Inflammatory macrophage treated with lipopolysaccharide for 1 hour (primary cell): ENCODE measurements around the gene ARTN.

Source experiments
- DNase-seq, 2 donors: peaks; one replicate each; pipeline ENCODE4 v3.0.0-alpha.2; 2020 to 2022

ARTN gene

DNA sequence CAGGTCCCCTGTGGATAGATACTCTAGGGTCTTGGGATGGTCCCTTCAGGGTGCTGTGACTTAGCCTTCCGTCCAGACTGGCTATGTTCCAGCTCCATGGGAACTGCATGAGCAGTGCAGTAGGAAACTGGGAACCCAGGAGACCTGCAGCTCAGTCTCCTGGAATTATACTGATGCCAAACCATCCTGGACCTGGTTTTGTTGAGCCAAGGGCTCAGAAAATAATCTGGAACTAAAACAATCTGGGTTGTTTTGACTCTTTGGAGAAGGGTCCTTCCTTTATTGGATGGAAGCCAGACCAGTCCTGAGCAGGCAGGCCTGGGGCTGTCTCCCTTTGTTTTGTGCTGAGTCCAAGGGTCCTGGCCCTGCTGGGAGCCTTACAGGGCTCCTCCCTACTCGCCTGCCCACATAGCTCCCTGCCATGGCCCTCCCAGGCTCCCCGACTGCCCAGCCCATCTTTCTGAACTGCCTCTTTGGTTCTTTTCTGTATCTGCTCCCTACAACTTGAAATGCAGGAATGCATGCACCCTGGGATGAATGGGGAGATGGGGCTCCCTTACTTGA, 14.4 kb downstream of the ARTN start:
- no peak for DNase-seq

DNA sequence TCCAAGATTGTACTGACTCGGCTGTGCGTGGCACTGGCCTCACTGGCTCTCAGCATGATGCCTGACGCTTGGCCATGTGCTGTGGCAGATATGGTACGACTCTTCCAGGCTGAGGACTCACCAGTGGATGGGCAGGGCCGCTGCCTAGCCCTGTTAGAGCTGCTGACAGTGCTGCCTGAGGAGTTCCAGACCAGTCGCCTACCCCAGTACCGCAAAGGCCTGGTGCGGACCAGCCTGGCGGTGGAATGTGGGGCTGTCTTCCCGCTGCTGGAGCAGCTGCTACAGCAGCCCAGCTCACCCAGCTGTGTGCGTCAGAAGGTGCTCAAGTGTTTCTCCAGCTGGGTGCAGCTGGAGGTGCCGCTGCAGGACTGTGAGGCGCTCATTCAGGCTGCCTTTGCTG, 16.1 kb downstream of the ARTN start:
- no peak for DNase-seq

DNA sequence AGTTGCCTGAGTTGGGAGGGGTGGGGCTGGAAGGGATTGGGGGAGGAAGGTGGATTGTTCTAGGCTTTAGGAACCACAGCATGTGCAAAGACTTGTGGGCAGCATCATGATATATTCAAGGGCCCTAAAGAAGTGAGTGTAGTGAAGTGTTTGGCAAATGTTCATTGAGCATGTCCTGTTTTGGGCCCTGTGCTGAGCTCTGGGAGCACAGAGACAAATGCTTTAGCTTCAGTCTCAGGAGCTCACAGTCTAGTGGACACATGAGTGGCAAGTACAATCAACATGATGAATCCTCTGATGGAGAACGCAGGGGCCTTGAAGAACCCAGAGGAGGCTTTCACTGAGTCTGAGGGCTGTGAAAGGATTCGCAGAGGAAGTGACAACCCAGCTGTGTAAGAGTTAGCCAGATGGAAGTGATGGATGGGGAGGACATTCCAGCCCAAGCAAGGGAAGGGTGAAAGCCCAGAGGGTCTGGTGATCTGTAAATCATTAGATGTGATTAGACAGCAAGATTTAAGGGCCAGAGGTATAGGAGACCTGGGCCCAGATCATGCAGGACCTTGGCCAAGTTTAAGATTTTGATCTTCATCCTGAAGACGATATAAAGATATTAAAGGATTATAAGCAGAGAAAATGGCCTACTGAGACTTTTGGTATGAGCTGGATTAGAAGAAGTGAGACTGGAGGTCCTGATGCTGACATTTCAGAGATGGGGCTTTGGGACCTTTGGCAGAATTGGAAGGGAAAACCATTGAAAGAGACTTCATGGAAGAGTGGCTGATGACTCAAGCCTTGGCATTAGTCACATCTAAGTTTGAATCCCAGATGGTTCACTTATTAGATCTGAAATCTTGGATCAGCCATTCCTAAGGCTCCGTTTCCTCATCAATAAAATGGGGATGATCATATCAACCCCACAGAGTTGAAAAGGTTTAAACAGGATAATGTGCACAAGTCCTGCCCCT, 17.7 kb downstream of the ARTN start:
- DNase-seq, result no peak

DNA sequence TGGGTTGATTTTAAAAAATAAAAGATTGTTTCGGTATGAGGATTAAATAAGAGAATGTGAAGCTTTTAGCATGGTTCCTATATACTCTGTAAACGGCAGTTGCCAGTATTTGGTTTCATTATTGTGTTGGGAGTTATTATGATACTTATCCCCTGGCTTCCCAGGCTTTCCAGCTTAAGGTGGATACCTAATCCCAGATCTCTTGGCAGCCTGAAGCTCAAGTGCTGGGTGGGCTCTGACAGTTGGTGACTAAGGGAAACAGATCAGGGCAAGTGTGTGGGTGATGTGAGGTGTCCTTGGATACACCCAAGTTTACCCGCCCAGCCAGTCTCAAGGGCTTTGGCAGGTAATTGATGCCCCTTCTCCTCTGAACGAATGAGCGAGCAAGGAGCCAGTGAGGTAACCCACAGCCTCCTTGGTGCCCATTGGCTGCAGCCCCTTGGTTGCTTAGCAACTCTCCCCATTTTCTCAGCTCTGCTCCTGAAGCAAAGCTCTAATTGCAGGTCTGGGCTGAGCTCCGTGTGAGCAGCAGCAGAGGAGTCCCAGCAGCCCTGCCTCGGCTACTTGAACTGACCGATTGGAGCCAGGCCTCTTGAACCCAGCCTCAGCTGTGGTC, 19.2 kb downstream of the ARTN start:
- no peak for DNase-seq

DNA sequence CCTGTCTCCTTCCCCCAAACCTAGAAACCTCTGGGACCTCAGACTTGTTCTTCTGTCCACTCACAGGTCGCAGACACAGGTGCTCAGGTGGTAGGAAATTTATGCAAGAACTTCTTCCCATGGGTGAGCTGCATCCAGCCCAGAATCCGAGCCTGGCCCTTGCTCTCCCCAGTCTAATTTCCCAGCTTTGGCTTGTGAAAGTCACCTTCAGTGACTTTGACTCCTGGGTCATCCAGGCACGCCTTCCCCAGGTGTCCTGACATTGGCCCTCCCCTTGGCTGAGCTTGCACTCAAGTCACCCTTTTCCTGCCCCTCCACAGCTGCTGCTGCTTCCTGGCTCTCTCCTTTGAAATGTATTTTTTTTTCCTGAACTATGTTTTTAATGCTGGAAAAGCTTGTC, 19.8 kb downstream of the ARTN start:
- no peak for DNase-seq

DNA sequence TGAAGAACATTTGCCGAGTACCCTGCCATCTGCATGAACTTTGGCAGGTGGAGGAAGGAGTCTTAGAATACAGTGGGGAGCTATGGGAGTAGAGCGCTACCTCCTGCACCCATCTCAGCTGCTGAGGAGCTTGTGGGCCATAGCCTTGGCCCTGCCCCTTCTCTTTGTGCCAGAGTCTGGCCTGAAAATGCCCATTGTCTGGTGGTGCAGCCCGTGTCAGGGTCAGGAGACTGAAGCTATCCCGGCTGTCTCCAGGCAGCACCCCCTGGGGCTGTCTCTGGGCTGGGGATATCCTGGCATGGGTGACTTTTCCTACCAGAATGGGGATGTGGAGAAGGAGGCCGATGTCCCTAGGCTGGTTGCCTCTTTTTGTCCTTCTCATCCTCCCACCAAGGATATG, 20.4 kb downstream of the ARTN start:
- DNase-seq, result no peak

DNA sequence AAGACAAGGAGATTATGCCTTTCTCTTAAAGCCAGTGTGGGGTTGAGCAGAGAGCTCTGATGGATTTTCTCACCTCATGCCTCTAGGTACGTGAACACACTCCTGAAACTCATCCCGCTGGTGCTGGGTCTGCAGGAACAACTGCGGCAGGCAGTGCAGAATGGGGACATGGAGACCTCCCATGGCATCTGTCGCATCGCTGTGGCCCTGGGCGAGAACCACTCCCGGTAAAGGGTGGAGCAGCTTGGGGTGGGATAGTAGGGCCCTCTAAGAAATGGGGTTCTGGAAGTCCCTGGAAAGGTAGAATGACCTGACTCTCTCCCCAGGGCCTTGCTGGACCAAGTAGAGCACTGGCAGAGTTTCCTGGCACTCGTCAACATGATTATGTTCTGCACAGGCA, 22.6 kb downstream of the ARTN start:
- no peak for DNase-seq

DNA sequence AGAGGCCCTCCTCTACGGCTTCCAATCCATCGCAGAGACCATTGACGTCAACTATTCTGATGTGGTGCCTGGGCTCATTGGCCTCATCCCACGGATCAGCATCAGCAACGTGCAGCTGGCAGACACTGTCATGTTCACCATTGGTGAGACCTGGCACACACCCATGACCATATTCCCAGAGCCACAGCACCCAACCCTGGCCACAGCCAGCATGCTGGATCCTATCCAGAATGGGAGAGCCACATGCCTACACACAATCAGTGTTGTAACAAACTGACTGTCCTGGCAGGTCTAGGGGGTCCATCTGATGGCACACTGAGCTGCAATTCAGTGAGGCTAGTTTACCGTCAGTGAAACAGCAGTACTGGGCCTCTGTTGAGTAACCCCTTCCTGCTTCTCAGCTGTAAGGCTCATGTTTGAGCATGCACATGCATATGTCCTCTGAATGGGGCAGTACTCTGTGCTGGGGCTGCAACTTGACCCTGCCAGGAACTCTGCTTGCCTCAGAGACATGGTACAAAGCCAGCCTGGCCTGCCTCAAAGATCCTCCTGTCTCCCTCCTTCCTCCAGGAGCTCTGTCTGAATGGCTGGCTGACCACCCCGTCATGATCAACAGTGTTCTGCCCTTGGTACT, 23.9 kb downstream of the ARTN start:
- DNase-seq, result no peak

DNA sequence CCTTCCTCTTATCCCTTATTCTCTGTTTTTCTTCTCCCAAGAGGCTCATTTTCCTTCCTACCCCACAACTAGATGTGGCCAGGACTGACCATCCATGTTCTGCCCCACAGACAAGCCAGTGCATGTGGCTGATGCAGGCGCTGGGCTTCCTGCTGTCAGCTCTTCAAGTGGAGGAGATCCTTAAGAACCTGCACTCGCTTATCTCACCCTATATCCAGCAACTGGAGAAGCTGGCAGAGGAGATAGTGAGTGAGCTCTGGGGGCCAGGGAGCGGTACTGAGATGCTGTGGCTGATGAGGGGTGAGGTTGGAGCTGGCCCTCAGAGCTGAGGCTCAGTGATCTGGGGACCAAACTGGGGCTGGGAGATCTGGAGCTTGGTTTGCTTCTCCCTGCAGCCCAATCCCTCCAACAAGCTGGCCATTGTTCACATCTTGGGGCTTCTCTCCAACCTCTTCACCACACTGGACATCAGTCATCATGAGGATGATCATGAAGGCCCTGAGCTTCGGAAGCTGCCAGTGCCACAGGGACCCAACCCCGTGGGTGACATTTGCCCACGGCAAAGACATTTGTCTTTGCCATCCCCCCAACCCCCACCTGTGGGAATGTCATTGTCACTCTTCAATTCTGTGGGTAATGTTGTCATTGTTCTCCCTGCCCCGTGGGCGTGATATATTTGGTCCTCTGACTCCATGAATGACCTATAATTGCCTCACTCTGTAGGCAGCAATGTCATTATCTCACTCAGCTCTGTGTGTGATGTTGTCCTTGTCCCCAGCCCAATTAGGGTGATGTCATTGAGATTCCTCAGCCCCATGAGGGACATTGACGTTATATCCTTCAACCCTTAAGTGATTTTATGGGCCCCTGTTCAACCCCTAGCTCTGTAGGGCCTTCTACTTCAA, 25.0 kb downstream of the ARTN start:
- no peak for DNase-seq

DNA sequence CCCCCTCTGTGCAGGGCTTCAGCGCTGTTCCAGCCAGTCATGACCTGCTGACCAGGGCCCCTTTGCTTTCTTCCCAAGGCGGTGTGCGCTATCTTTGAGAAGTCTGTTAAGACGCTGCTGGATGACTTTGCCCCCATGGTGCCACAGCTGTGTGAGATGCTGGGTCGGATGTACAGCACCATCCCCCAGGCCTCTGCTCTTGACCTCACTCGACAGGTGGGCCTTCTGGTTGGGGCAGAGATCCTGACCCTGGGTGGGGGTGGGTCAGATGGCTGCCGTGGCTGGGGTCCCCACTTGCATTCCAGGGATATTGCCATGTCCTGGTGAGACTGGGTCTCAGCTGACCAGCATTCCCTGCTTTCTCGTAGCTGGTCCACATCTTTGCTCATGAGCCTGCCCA, 27.2 kb downstream of the ARTN start:
- DNase-seq, result no peak

DNA sequence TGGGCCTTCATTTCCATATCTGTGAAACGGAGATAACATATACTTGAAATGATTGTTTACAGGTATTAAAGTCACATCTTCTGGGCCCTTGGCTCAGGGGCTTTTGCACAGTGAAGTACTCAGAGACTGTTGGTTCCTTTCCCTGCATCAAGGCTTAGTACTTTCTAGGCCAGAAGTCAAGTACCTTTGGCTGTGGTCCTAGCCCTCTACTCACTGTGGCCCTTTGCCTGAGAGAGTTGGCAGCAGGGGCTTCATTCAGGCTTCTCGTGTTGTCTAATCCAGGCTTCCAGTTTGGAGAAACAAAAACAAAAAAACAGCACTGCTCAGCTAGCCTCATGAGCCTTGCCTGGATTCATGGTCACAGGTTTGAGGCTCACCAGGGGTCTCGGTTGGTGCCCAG, 28.1 kb downstream of the ARTN start:
- no peak for DNase-seq

DNA sequence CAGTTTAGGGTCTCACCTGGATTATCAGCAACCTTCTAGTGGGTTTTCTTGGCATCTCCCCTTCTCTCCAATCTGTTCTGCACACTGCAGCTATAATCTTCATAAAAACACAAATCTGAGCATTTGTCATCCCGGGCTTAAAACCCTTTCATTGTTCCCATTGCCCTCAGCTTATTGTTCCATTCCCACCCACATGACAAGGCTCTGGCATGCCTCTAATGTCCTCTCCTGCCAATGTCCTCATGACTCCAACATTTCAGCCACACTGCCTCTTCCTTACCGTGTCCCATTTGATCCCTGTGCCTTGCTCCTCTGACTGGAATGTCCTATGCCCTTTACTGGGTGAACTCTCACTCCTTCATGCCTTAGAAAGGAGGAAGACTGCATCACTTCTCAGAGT, 28.7 kb downstream of the ARTN start:
- DNase-seq, result no peak

DNA sequence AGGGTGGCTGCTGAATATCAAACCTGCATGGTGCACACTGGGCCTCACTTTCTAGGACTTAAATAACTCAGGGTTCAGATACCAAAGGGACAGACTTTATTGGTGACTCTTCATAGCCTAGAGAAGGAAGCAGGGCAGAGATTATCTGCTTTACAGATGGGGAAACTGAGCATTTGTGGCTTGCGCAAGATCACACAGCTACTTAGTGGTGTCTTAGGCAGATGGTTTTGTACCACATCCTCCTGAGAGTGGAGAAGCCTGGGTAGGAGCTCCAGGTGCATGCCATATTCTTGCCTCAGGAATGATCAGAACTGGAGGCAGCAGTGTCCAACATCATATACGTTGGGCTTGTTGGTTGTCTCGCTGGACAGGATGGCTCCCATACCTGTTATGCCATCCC, 29.4 kb downstream of the ARTN start:
- DNase-seq, result no peak

DNA sequence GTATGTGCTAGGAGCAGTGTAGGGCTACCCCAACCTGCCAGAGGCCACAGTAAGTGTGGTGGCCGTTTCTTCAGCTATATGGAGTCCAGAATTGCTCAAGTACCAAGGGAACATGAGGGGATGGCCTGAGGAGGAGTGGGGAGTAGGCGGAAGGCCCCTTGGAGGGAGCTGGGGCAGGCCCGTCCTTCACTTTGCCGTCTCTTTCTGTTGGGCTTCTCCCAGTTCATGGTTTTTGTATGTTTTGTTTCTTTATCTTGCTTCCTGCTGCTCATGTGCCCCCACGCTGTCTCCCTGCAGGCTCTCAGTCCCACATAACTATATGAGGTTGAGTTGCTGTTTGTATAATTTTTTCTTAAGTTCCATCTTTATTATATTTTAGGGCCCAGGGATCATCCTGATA, 30.3 kb downstream of the ARTN start:
- no peak for DNase-seq

DNA sequence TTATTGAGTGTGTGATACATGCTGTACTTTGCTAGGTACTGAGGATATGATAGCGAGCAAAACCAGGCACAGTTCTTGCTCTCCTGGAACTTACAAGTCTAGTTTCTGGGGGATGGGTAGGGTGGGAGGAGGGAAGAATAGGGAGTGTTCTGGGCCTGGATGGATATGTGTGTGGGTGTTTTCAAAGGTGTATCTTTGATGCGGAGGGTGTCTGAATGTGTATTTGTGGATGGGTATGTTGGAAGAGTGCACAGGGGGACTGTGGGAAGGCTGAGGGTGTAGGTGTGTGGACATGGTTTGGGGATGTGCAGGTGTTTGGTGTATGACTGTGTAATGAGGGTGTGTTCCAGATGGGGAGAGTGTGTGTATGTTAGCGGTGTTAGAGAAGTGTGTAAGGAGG, 31.7 kb downstream of the ARTN start:
- DNase-seq, result no peak

DNA sequence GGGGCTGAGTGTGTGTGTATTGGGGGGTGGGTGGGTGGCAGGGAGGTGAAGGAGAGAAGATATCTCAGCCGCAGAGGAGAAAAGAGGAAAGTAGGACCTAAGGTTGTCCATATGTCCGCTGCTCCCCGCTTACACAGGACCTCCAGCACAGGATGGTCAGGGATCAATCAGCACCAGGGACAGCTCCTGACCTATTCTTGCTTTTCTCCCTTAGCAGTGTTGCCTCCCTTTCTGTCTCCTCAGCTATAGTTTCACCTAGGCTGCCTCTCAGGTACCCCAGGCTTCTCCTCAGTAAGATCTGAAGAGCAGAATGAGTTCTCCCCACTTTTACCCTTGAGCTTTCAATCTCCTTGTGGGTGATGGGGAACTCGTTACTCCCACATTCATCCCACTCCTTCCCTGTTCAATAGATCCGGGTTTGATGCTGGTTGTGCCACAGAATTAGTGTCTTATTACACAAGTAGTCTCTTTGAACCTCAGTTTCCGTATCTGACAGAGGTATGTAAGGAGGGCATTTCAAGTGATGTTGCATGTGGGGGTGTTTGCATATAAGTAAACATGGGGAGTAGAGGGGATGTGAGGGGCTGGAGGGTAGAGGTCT, 34.8 kb downstream of the ARTN start:
- DNase-seq, result peak in 1 of 2 donors; percentile 38

DNA sequence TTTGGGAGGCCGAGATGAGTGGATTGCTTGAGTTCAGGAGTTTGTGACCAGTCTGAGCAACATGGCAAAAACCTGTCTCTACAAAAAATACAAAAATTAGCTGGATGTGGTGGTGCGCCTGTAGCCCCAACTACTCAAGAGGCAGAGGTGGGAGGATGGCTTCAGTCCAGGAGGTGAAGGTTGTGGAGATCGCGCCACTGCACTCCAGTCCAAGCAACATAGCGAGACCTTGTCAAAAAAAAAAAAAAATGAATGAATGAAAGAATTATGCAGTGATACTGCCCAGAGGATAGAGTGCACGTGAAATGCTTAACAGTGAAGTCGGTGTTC, 35.8 kb downstream of the ARTN start:
- DNase-seq, result no peak

DNA sequence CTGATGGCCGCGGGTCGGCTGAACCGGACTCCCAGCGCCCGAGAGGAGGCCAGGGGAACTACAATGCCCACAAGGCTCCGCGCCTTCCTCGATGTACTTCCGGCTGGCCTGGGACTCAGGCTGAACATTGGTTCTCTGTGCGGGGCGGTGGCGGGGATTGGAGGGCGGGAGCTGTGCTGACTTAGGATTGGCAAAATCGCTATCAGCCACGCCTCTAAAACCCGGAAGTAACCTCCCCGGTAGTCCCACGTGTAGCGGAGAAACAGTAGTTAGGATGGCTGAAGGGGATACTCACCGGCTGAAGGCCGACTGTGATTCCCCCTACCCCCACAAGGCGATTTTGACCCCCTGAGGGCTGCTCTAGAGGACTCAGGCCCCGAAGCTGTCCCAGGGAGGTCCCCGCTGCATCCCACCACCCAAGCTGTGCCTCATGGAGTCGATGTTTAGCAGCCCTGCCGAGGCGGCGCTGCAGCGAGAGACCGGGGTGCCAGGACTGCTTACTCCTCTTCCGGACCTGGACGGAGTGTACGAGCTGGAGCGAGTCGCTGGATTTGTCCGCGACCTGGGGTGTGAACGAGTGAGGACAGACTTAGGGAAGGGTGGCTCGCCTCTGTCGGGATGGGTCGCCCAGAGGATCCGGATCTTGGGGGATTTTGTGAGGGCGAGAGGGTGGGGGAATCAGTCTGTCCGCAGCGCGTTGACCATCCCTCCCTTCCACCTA, 36.3 kb downstream of the ARTN start, which contains the start of gene DPH2:
Gene DPH2 (plus strand): TSS at position 265 of the 721 bp plus-strand sequence. CDS start 166 bp downstream, at position 431.
- DNase-seq, result peak; percentile 96 to 97

DNA sequence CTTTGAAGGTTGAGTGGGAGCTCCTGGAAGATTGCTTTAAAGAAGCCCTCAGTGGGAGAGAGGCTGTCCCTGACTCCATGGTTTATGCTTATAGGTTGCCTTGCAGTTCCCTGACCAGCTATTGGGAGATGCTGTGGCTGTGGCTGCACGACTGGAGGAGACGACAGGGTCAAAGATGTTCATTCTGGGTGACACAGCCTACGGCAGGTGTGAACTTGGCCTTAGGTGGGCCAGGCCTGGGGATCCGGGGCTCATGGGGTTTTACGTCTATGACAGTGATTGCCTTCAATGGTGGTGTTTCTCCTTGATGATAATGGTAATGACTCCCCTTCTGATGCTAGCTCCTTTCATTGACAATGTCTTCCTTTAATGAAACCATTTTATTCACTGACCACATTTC, 36.9 kb downstream of the ARTN start:
- no peak for DNase-seq

DNA sequence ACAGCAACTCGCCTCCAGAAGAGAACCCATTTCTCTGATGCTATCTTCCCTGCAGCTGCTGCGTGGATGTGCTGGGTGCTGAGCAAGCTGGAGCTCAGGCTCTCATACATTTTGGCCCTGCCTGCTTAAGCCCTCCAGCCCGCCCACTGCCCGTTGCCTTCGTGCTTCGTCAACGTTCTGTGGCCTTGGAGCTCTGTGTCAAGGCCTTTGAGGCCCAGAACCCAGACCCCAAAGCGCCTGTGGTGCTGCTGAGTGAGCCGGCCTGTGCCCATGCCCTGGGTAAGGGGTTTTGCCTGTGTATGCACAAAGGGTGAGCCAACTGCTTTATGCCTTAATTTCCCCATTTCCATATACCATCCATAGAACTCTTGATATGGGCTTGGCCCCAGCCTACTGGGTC, 37.3 kb downstream of the ARTN start:
- DNase-seq, result no peak

DNA sequence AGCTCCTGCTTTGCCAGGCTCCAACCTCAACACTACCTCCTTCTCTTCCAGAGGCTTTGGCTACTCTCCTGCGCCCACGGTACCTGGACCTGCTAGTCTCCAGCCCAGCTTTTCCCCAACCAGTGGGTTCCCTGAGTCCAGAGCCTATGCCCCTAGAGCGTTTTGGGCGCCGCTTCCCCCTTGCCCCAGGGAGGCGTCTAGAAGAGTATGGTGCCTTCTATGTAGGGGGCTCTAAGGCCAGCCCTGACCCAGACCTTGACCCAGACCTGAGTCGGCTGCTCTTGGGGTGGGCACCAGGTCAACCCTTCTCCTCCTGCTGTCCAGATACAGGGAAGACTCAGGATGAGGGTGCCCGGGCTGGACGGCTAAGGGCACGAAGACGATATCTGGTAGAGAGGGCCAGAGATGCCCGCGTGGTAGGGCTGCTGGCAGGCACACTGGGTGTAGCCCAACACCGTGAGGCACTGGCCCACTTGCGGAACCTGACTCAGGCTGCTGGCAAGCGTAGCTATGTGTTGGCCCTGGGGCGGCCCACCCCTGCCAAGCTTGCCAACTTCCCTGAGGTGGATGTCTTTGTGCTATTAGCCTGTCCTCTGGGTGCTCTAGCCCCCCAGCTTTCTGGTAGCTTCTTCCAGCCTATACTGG, 37.9 kb downstream of the ARTN start:
- no peak for DNase-seq
